ENCODE measurements around the gene PARD6B. TPM values are rescaled to one million over a fixed set of nuclear protein-coding genes. Genes with fewer than 3 reads are reported as not detected.
A peak's percentile ranks its signal among the peaks of the same experiment; 100 is the strongest.
"Not testable (repeated sequence)": the region's sequence is repeated elsewhere in the genome, so short reads cannot be mapped to it uniquely, and the experiment has no call there.

The PARD6B gene
- 1.1 TPM for total RNA-seq

- DNase-seq (ENCODE audit: low read depth in 2 of 3, low spot score in 2 of 3): peak; percentile 98 to 100 (median 98)
These were observed at the start of gene PARD6B for GRCh38 chr20:50731055-50731929. PARD6B (plus strand) TSS chr20:50731580; CDS start chr20:50731787, 207 bp downstream.

- no peak for DNase-seq (ENCODE audit: low read depth in 2 of 3, low spot score in 2 of 3)
These were observed 49.3 kb upstream of the PARD6B start for GRCh38 chr20:50682065-50682464.

GRCh38 chr20:50682947-50683530 lies 48.3 kb upstream of the PARD6B start:
- DNase-seq (ENCODE audit: low read depth in 2 of 3, low spot score in 2 of 3): no peak

- DNase-seq (ENCODE audit: low read depth in 2 of 3, low spot score in 2 of 3): no peak
These were observed 47.8 kb upstream of the PARD6B start for GRCh38 chr20:50683570-50683969.

GRCh38 chr20:50686821-50687220 lies 44.6 kb upstream of the PARD6B start:
- DNase-seq (ENCODE audit: low read depth in 2 of 3, low spot score in 2 of 3): no peak

GRCh38 chr20:50688256-50688975 lies 43.0 kb upstream of the PARD6B start:
- no peak for DNase-seq (ENCODE audit: low read depth in 2 of 3, low spot score in 2 of 3)

GRCh38 chr20:50689864-50690649 lies 41.3 kb upstream of the PARD6B start:
- DNase-seq (ENCODE audit: low read depth in 2 of 3, low spot score in 2 of 3): peak in 2 of 3 donors; percentile 16 to 17

GRCh38 chr20:50690650-50691572 lies 40.5 kb upstream of the PARD6B start, which contains the start of gene RIPOR3:
RIPOR3 (minus strand) TSS chr20:50691542; CDS start chr20:50691128, 414 bp downstream.
- peak in 2 of 3 donors; percentile 79 to 82 for DNase-seq (ENCODE audit: low read depth in 2 of 3, low spot score in 2 of 3)

GRCh38 chr20:50691573-50692551 lies 39.5 kb upstream of the PARD6B start:
- DNase-seq (ENCODE audit: low read depth in 2 of 3, low spot score in 2 of 3): peak in 2 of 3 donors; percentile 67 to 68

- no peak for DNase-seq (ENCODE audit: low read depth in 2 of 3, low spot score in 2 of 3)
These were observed 38.8 kb upstream of the PARD6B start for GRCh38 chr20:50692552-50692933.

- no peak for DNase-seq (ENCODE audit: low read depth in 2 of 3, low spot score in 2 of 3)
These were observed 38.4 kb upstream of the PARD6B start for GRCh38 chr20:50693001-50693400.

- DNase-seq (ENCODE audit: low read depth in 2 of 3, low spot score in 2 of 3): no peak
These were observed 36.8 kb upstream of the PARD6B start for GRCh38 chr20:50694379-50695134.

- no peak for DNase-seq (ENCODE audit: low read depth in 2 of 3, low spot score in 2 of 3)
These were observed 36.1 kb upstream of the PARD6B start for GRCh38 chr20:50695135-50695872.

- DNase-seq (ENCODE audit: low read depth in 2 of 3, low spot score in 2 of 3): not testable (repeated sequence)
These were observed 33.1 kb upstream of the PARD6B start for GRCh38 chr20:50698255-50698654.

- no peak for DNase-seq (ENCODE audit: low read depth in 2 of 3, low spot score in 2 of 3)
These were observed 31.7 kb upstream of the PARD6B start for GRCh38 chr20:50699688-50700087.

GRCh38 chr20:50701041-50701963 lies 30.1 kb upstream of the PARD6B start:
- DNase-seq (ENCODE audit: low read depth in 2 of 3, low spot score in 2 of 3): no peak
